COR-L47 (cell line): ENCODE measurements around the gene CBX4.
A peak's percentile ranks its signal among the peaks of the same experiment; 100 is the strongest.
"Not testable (repeated sequence)": the region's sequence is repeated elsewhere in the genome, so short reads cannot be mapped to it uniquely, and the experiment has no call there.

Experiments used
- DNase-seq: peaks from one replicate; lab custom pipeline; 2025; lab: John Stamatoyannopoulos, UW

CBX4 gene

GRCh38 chr17:79859676-79860615 is 20.7 kb upstream of the CBX4 start:
- DNase-seq = no peak

GRCh38 chr17:79857095-79857494 is 17.9 kb upstream of the CBX4 start:
- DNase-seq = no peak

- DNase-seq = no peak
Measured at GRCh38 chr17:79855331-79856124, 16.3 kb upstream of the CBX4 start.

GRCh38 chr17:79854080-79855060 is 15.1 kb upstream of the CBX4 start:
- DNase-seq = no peak

GRCh38 chr17:79853168-79853567 is 13.9 kb upstream of the CBX4 start:
- DNase-seq = not testable (repeated sequence)

- no peak for DNase-seq
Measured at GRCh38 chr17:79852748-79853147, 13.5 kb upstream of the CBX4 start.

GRCh38 chr17:79851461-79851817 is 12.2 kb upstream of the CBX4 start:
- peak; percentile 88 for DNase-seq

GRCh38 chr17:79850571-79851460 is 11.6 kb upstream of the CBX4 start:
- DNase-seq = no peak

GRCh38 chr17:79849953-79850352 is 10.7 kb upstream of the CBX4 start:
- DNase-seq = no peak

GRCh38 chr17:79848370-79848766 is 9.1 kb upstream of the CBX4 start:
- no peak for DNase-seq

- DNase-seq = no peak
Measured at GRCh38 chr17:79847698-79848369, 8.6 kb upstream of the CBX4 start.

GRCh38 chr17:79845601-79845949 is 6.3 kb upstream of the CBX4 start:
- DNase-seq = no peak

GRCh38 chr17:79844869-79845600 is 5.8 kb upstream of the CBX4 start:
- no peak for DNase-seq

GRCh38 chr17:79843816-79844800 is 4.9 kb upstream of the CBX4 start:
- peak; percentile 42 for DNase-seq

GRCh38 chr17:79843474-79843815 is 4.2 kb upstream of the CBX4 start:
- no peak for DNase-seq

GRCh38 chr17:79842656-79843473 is 3.6 kb upstream of the CBX4 start:
- no peak for DNase-seq

- no peak for DNase-seq
Measured at GRCh38 chr17:79842136-79842655, 3.0 kb upstream of the CBX4 start.
